Endothelial cell (in vitro differentiated cells): ENCODE data around the gene TMEM132D. TPM values are rescaled to one million over a fixed set of nuclear protein-coding genes. Genes with fewer than 3 reads are reported as not detected.

ENCODE experiments used
- DNase-seq: peaks from one replicate; pipeline ENCODE4 v3.0.0; 2021; ENCODE audit warnings: low spot score
- H3K27ac Mint-ChIP-seq: one replicate; pipeline ENCODE4 v1.8.0; 2021; ENCODE audit warnings: mixed read lengths, inconsistent platforms; ENCODE audit not compliant: unreplicated experiment
- H3K27me3 Mint-ChIP-seq: one replicate; pipeline ENCODE4 v1.8.0; 2021; ENCODE audit warnings: mild to moderate bottlenecking, moderate library complexity, mixed read lengths, inconsistent platforms; ENCODE audit not compliant: unreplicated experiment
- H3K36me3 Mint-ChIP-seq: one replicate; pipeline ENCODE4 v1.8.0; 2021; ENCODE audit warnings: mild to moderate bottlenecking, low read depth, mixed read lengths, inconsistent platforms; ENCODE audit not compliant: unreplicated experiment
- H3K4me1 Mint-ChIP-seq: one replicate; pipeline ENCODE4 v1.8.0; 2021; ENCODE audit warnings: mild to moderate bottlenecking, mixed read lengths, inconsistent platforms; ENCODE audit not compliant: unreplicated experiment
- H3K4me3 Mint-ChIP-seq: one replicate; pipeline ENCODE4 v1.8.0; 2021; ENCODE audit warnings: mild to moderate bottlenecking, mixed read lengths, inconsistent platforms; ENCODE audit not compliant: unreplicated experiment
- H3K9me3 Mint-ChIP-seq: one replicate; pipeline ENCODE4 v1.8.0; 2021; ENCODE audit warnings: mixed read lengths, inconsistent platforms; ENCODE audit not compliant: unreplicated experiment
- total RNA-seq: library from RNA; stranded (reverse); fragmentation: NEBNext Ultra II Directional; extraction: Animal tissue kit (Norgen Biotek cat#: 25700); gene quantifications from one replicate; pipeline ENCODE4 v1.2.1, GENCODE V29; 2021; ENCODE audit not compliant: unreplicated experiment
- TF ChIP-seq, protein P1 (sequence below): fragments of 200-600 bp; sonication (generic); IDR thresholded peaks from one replicate; pipeline ENCODE4 v1.5.0; 2021; ENCODE audit warnings: antibody characterized with exemption; ENCODE audit not compliant: unreplicated experiment

The TMEM132D gene
- total RNA-seq, 1 donor from 2014 or later, result not detected

DNA sequence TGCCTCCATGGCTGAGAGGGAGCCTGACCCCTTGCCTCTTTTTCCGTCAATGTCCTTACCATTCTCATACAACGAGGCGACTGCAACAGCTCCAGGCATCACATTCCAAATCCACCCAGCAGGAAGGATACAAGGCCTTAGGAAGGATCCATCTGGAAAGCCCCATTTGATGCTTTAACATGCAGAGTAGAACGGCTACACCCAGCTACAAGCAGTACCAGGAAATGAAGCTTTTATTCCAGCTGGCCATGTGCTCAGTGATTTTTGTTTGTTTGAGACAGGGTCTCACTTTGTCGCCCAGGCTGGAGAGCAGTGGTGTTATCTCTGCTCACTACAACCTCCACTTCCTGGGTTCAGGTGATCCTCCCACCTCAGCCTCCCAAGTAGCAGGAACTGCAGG is 124.8 kb downstream of the TMEM132D start:
- no peaks in the 10 kb centered on the region for H3K4me1 Mint-ChIP-seq
- no peak for DNase-seq
- no peaks in the 10 kb centered on the region for H3K36me3 Mint-ChIP-seq
- H3K27me3 Mint-ChIP-seq, result peaks cover 5% of the 10 kb centered on the region
- H3K27ac Mint-ChIP-seq, result no peak overlapping the region
- TF ChIP-seq, protein P1, sequence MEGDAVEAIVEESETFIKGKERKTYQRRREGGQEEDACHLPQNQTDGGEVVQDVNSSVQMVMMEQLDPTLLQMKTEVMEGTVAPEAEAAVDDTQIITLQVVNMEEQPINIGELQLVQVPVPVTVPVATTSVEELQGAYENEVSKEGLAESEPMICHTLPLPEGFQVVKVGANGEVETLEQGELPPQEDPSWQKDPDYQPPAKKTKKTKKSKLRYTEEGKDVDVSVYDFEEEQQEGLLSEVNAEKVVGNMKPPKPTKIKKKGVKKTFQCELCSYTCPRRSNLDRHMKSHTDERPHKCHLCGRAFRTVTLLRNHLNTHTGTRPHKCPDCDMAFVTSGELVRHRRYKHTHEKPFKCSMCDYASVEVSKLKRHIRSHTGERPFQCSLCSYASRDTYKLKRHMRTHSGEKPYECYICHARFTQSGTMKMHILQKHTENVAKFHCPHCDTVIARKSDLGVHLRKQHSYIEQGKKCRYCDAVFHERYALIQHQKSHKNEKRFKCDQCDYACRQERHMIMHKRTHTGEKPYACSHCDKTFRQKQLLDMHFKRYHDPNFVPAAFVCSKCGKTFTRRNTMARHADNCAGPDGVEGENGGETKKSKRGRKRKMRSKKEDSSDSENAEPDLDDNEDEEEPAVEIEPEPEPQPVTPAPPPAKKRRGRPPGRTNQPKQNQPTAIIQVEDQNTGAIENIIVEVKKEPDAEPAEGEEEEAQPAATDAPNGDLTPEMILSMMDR, result no peak
- H3K4me3 Mint-ChIP-seq, result no peak overlapping the region
- peaks cover 45% of the 10 kb centered on the region for H3K9me3 Mint-ChIP-seq

DNA sequence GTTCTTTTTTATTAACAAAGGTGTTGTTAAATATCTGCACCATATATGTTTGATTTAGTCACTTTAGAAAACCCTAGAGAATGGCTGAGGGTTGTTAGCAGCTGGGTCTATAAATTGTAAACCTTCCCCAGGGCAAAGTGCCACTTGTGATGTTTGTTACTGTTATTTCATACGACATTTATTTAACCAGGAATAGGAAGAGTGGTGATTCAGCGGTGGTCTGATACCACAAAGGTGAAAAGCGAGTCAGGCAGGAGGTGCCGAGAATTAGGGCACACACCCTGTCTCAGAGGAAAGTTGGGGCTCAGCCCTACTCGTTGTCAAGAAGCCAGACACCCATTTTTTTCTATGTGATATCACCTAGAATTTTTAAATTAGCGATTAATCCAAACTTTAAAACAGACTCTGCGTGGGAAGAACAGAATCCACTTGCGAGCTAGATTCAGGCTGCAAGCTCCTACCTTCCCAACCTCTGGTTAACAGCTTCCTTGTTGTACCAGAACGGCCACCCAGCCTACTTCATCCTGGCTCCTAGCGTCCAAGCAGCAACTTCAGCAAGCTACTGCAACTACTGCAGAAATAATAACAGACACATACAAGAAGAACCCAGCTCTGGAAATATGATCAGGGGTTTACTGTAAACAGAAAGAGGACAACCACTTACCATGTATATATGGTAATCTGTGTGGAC is 126.7 kb downstream of the TMEM132D start:
- Mint-ChIP-seq H3K27me3 (peaks cover 5% of the 10 kb centered on the region), H3K27ac (no peak overlapping the region), H3K4me1 (no peaks in the 10 kb centered on the region), H3K36me3 (peaks cover 5% of the 10 kb centered on the region), H3K9me3 (peaks cover 56% of the 10 kb centered on the region), H3K4me3 (no peak overlapping the region)
- DNase-seq, result no peak
- TF ChIP-seq, protein P1, result no peak

DNA sequence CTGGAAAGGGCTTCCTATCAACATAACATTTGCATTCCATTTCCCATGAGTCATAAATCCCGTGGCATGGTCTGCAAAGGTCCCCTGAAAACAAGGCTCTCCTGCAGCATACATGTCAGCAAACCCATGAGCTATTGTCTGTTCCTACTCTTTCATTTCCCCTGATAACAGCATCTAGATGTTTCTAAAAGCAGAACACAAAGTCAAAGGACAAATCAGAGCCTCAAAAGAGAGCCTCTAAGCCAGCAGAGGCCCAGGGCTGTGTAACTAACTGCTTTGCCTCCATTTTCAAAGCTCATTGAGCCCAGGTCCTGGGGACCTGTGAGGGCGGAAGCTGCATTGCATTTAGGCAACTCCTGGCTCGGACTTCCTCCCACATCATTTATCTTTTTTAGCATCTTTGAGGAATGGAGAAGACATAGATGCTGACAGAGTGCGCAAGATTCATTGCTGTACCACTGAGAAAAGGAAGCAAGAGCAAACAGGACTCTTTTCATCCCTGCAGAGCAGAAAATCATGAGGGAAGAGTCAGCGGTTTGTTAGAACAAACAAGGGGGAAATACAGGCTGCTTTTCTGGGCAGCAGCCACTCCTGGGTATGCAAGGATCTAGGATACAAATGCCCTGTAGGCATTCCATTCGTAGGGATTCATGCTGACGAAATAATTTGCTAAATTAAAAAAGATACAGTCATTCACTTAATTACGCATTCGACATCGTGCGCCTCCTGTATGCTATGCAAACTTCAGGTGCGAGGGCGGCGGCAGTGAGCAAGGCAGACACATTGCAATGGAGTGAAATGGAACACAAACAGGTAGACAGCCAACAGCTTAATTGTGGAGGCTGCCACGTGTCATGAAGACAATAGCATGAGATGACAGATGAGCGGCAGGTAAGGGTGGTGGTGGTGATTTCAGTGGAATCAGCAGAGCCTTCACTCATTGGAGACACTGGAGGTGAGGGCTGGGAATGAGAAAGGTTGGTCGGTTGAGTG is 131.0 kb downstream of the TMEM132D start:
- TF ChIP-seq, protein P1, result no peak
- Mint-ChIP-seq H3K27me3 (peaks cover 6% of the 10 kb centered on the region), H3K4me3 (no peak overlapping the region), H3K9me3 (peaks cover 51% of the 10 kb centered on the region), H3K36me3 (peaks cover 5% of the 10 kb centered on the region), H3K27ac (no peak overlapping the region), H3K4me1 (no peaks in the 10 kb centered on the region)
- no peak for DNase-seq

DNA sequence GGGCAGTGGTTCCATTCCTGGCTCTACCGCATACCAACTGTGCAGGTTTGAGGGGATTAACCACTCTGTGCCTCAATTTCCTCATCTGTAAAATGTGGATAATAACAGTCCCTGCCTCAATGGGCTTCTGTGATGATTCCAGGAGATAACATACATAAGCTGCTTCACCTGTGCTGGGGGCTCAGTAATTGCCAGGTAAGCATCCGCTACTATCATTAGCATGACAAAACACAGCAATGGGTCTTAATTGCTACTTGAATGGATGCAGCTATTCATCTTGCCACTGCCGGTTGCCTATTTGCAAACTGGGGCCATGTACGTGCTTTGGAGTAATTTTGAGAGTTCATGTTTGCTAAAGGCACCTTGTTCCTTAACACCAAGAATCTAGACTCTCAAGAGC is 132.6 kb downstream of the TMEM132D start:
- no peak for DNase-seq
- no peak overlapping the region for H3K27ac Mint-ChIP-seq

More for the DNA sequence above, 132.6 kb downstream of the TMEM132D start:
- Mint-ChIP-seq H3K4me1 (no peaks in the 10 kb centered on the region), H3K9me3 (peaks cover 55% of the 10 kb centered on the region), H3K4me3 (no peak overlapping the region), H3K36me3 (peaks cover 5% of the 10 kb centered on the region), H3K27me3 (peaks cover 2% of the 10 kb centered on the region)
- TF ChIP-seq, protein P1, result no peak
